CD4-positive, alpha-beta T cell treated with Interleukin-2 at 100 ng/mL for 4 hours (primary cell): ENCODE results near the gene SPIN1.

ENCODE experiments used
- DNase-seq: peaks from one replicate; pipeline ENCODE4 v3.0.0-alpha.2; 2020; ENCODE audit warnings: low spot score

Gene SPIN1

DNA sequence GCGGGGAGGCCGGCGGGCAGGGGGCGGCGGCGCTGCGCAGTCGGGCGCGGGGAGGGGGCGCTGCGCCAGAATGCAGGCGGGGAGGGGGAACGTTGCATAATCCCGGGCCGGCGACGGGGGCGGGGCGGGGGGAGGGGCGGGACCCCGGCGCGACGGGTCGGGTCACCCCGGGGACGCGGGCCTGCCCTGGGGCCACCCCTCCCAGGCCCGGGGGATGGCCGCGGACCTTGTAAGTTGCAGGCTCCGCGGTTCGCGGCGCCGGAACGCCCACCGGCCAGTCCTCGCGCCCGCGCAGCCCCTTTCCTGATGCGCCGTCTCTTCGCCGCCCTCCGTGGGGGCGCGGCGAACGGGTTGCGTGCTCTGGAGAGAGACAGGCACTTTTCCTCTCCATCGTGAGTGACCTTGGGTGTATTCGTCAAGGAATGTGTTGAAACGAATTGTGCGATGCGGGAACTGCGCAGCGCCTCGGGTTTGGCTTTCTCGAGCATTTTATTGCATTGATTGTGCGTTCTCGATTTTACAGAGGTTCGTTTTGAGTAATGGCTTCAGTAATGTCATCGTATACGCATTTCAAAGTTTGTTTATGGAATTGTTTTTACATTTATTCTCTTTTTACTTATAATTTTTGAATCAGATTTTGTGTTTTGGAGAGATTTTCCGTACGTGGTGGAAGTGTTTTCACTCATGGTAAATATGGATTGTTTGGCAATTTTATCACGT, 802 bp downstream of the SPIN1 start:
- DNase-seq = peak; percentile 14

DNA sequence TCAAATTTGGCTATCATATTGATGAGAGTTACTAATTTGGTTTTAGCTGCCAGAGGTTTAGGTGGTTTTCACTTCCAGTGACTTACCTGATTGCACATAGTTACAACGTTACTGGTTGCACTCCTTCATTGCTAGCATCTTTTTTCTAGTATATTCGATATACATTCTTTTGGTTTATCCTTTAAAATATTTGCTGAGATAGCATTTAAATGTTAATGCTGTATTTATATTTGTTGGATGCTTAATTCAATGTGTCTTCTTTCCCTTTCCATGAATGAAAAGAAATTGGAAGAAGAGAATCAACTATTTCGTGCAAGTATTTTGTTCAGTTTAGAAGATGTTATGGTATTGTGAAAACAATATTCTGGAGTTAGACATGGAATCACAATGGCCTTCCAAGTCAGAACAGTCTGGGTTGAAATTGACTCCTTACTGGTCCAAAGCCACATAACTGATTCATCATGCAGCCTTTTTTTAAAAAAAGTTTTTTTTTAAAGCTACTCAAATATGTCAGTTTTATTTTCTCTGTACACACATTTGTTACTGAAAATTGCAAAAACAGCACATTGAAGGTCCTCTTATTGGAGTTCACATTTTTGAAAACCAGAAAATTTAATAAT, 2.2 kb downstream of the SPIN1 start:
- DNase-seq = no peak

DNA sequence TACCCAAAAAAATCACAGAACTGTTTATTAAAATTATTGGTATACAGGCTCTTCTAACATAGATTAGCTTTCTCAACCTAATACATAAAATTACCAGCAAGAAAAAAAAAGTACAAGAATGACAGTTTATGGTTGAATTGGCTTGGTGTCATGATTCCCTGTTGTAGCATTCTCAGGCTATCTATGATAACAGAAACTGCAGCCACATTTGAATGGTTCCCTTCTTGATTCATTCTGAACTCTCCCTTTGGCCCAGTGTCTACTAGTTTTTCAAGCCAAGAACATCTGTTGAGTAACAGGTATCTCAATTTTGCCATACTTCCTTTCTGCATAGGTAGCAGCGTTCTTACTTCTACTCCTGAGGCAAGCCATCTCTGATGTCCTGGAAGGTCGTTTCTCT, 3.0 kb downstream of the SPIN1 start:
- DNase-seq = no peak

DNA sequence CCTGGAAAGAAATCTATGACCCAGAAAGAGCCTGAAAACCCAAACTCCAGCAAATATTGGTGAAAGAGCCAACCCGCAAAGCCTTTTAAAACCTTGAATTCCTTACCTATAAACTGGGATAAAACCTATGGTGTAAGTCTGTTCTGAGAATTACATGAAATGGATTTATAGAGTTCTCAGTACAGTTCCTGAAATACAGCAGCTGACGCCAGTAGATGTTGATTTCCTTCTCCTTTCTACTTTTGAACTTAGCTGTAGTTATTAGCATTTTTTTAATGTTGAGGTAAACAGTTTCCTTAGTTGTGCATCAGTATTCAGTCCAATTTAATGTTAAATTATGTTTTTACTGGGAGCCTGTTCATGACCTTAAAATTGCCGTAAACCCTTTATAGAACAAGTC, 3.7 kb downstream of the SPIN1 start:
- no peak for DNase-seq

DNA sequence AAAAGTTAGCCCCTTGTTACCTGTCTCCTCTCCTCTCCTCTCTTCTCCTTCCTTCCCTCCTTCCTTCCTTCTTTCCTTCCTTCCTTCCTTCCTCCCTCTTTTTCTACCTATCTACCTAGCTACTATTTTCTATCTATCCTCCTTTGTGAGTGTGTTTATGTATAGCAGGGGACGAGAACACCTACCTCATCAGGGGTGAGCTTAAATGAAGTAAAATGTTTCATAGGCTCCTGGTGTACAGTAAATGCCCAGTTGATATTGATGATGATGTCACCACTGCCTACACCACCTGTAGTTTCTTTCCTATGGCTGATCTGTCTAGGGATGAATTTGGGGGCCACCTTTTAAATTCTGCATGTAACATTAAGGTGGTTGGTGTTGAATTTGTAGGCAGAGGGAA, 4.3 kb downstream of the SPIN1 start:
- DNase-seq = no peak

DNA sequence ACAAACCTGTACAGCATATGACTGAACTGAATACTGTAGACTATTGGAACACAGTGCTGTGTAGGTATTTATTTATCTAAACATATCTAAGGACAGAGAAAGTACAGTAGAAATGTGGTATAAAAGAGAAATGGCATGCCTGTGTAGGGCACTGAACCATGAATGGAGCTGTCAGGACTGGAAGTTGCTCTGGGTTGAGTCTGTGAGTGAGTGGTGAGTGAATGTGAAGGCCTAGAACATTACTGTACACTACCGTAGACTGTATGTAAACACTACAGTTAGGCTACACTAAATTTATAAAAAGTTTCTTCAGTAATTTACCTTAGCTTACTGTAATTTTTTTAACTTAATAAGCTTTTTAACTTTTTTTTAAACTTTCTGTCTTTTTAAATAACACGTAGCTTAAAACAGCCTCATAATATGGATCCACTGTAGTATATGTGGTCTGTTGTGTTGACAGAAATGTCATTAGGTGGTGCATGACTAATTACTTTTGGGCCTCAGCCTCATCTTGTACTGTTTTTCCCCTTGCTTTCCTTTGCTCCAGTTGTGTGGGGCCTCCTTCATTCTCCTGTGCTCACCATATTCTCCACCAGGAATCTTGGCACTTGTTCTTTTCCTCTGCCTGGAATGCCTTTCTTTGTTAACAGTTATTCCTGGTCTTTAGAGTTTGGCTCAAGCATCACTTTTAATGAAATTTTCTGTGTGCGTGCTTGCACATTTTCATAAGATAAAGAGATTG, 8.8 kb downstream of the SPIN1 start:
- no peak for DNase-seq

DNA sequence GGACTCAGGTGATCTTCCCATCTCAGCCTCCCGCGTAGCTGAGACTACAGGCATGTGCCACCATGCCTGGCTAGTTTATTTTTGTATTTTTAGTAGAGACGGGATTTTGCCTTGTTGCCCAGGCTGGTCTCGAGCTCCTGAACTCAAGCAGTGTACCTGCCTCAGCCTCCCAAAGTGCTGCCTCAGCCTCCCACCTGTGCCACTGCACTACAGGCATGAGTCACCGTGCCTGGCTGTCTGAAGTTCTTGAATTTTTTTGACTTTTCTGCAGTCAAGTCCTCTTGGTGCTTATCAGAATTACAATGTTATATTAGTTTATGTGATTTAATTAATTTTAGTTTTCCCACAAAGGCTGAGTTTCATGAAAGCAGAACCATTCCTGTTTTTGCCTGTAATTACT, 9.8 kb downstream of the SPIN1 start:
- DNase-seq = no peak

DNA sequence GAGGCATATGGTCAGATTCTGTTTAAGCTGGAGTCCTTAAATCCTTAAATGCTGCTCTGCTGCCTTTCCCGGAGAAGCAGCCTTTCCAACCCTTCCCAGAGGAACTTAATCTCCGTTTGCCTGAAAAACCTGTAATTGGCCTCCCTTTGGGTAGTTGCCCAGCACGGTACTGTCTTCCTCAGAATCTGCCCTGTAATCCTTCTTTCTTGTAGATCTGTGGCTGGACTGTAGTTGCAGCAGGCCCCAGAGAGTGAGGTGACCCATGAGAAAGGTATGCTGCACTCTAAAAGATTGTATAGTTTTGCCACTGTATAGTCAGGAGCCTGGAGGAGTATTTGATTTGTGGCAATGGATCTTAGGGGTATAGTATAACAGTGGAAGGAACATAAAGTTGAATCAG, 11.7 kb downstream of the SPIN1 start:
- no peak for DNase-seq

DNA sequence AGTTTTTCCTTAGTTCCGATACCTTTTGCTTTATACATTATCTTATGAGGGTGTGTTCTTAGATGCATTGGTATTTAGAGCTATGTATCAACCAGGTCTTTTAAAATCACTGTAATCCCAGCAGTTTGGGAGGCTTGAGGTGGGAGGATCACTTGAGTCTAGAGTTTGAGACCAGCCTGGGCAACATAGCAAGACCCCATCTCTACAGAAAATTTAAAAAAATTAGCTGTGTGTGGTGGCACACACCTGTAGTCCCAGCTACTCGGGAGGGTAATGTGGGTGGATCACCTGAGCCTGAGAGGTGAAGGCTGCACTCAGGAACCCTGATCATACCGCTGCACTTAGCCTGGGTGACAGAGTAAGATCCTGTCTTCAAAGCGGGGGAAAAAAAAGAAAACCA, 15.1 kb downstream of the SPIN1 start:
- DNase-seq = no peak

DNA sequence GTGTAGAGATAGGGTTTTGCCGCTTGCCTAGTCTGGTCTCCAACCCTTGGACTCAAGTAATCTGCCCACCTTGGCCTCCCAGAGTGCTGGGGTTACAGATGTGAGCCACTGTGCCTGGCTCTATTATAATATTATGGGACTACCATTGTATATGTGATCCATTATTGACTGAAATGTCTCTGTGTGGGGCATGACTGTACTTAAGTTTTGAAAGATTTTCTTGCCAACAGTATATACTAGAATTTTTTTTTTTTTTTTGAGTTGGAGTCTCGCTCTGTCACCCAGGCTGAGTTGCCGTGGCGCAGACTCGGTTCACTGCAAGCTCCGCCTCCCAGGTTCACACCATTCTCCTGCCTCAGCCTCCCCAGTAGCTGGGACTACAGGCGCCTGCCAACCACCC, 17.8 kb downstream of the SPIN1 start:
- DNase-seq = no peak

DNA sequence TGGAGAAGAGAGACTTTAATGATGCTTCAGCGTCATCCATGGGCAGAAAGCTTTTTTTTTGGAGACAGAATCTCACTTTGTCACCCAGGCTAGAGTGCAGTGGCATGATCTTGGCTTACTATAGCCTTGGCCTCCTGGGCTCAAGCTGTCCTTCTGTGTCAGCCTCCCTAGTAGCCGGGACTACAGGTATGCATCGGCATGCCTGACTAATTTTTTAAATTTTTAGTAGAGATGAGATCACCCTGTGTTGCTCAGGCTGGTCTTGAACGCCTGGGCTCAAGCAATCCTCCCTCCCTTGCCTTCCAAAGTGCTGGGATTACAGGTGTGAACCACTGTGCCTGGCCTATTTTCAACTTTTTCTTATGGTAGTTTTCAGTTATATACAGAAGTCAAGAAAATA, 23.2 kb downstream of the SPIN1 start:
- no peak for DNase-seq

DNA sequence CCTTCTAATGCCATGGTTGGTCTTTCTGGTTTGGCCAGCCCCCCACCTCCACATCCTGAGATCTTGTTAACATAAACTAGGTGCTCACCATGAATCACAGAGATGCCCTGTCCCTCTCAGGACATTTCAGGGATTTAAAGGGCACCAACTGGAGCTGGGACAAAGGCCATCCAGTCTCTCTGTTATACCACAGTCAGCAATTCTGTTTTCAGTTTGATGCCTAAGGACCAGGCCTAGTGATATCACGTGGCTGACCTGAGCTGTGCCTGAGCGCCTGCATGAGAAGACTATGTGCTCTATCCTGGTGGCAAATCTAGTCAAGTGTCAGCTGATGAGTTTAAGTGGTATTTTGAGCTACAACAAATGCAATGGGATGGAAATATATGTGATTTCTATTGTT, 26.1 kb downstream of the SPIN1 start:
- no peak for DNase-seq

DNA sequence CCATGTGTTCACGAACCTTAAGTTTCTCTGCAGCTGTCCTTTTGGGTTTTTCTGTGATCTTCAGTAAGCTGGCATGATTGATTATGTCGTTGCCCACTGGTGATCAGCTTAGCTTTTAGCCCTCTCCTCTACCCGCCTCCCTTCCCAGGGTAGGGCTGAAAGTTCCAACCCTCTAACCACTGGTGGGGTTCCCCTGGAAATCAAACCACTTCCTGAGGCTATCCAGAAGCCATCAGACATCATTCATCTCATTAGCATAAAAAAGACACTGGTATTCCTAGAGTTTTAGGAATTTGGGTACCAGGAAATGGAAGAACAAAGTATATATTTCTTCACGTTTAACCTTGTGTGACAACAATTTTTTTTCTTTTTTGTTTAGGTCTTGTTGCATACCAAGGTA, 29.8 kb downstream of the SPIN1 start:
- DNase-seq = no peak

DNA sequence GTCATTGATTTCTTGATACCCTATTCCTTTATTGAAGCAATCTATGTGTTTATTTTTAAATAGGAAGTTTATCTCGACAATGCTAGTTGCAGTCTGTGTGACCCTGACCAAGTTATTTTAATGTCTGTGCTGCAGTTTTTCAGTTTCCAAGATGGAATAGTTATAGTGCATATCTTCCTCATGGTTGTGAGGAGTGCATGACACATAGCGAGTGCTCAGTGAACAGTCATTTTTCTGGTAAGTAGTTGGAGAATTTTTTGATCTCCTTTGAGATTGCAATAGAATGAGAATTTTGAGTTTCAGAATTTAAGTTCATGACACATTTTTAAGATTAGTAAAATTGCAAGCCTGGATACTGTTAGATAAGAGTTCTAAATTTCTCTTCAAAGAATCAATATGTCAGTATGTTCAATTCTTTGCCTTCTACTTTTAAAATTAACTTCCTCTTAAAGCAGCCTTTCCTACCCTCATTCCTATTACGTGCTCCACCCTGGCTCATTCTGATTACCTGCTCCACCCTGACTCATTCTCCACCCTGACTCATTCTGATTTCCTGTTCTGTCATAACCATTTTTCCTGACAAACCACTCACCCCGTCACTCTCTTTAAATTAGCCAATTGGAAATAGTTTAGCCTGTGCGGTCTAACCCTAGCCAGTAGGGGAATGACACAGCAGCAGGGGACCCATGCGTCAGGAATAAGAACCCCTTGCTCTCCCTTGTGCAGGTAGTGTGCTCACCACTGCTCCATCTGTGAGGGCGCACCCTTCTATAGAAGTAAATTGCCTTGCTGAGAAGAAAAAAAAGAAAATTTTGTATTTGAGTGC, 30.7 kb downstream of the SPIN1 start:
- DNase-seq = no peak

DNA sequence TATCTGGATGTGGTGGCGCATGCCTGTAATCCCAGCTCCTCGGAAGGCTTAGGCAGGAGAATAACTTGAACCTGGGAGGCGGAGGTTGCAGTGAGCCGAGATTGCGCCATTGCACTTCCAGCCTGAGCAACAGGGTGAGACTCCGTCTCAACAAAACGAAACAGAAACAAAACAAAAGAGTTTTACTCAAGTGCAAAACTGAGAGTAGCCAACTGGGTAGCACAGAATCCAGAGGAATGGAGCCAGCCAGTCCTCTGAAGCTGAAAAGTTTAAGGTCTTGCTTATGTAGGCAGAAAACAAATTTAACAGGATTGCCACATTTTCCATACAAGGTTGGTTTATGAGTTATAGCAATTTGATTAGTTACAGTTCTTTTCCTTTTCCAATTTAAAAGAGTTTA, 32.0 kb downstream of the SPIN1 start:
- no peak for DNase-seq

DNA sequence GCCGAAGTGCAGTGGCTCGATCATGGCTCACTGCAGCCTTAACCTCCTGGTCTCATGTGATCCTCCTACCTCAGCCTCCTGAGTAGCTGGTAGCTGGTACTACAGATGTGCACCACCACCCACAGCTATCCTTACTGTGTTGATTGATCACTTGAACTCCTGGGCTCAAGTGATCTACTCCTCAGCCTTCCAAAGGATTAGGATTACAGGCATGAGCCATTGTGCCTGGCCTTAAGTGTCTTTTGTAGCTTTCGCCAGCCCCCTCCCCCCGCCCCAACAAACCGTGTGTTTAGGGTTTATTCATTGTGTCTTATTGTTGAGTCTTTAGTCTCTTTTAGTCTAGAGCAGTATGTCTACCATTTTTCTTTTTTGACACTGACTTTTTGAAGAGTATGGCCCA, 33.1 kb downstream of the SPIN1 start:
- no peak for DNase-seq

DNA sequence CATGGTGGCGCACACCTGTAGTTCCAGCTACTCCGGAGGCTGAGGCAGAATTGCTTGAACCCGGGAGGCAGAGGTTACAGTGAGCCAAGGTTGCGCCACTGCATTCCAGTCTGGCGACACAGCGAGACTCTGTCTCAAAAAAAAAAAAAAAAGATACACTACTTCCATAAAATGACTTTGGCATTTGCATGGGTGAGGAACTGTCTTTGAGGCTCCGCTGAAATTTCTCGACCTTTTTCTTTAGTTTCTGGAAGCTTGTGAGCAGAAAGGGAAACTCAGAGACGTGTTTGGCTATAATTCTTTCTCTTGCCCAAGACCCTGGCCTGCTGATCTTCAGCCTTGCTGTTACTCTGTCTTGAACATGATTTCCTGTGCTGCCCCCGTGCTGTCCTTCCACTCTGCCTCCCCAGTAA, 37.3 kb downstream of the SPIN1 start:
- no peak for DNase-seq

DNA sequence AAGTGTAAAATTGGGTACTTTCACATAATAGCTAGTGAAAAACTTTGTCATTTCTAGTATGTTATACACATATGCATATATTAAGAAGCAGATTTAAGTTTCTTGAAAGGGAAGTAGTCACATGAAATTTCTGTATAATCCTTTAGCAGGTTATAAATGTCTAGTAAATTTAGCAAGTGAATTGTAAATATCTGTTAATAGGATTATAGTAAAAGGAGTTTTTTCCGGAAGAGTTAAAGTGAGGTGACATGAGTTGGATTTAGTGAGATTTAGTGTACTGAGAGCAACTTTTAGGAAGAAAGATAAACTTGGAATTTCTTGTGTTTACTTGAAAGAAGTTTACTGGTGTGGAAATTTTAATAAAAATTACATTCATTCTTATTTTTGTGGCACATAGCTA, 38.4 kb downstream of the SPIN1 start:
- DNase-seq = no peak

DNA sequence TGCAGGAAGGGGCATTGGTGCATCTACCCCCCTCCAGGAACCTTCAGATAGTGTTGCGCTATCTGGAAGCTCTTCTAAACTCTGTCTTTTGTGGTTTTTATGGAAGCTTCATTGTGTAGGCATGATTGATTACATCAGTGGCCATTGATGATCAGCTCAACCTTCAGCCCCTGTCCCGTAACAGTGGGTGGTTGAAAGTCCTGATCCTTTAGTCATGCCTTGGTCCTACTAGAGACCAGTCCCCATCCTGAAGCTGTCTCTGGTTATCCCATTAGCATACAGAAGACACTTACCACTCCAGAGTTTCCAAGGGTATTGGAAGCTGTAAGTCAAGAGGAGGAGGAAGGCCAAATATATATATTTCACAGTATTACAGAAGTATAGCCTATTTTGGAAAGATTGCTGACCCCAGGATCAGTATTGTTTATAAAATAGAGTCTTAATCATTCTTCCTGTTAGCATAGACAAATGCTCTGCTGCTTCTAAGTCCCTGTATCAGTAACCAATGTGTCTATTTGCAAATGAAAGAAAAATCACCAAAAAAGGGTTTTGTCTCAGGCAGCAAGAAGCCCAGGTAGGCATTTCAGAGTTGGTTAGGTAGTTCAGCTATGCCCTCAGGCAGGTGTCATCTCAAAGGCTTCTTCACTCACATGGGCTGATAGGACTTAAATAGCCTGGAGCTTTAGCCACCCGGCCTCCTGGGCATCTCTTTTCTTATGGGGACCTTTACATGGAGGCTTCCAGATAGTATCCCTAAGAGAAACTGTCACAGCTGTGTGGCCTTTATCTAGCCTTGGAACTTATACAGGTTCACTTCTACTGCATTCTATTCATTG, 41.6 kb downstream of the SPIN1 start:
- DNase-seq = no peak

DNA sequence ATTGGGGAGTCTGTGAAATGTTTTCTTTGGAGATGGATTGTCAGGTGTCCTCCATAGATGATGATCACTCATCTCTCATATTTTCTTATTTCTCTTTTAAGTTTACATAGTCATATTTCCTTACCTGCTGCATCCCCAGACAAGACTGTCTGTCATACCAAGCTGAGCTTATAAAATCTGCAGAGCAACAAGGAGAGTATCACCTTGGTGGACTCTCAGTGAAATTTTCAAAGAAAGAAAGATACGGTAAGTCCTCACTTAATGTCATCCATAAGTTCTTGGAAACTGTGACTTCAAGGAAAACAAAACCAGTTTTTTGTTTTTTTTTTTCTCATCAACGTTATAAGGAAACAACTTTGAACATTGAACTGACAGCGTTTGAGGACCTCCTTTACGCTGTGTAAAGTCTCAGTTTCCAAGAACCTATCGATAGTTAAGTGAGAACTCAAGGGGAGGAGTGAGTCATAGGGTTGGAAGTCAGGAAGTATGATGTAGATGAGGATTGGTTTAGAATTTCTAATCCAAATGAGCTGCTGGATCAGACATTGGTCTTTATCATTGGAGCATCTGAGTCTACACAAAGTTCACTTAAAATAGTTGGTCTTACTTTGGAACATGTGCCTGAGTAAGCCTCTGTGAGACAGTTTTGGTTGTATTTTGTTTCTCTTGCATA, 45.5 kb downstream of the SPIN1 start:
- DNase-seq = peak; percentile 34

DNA sequence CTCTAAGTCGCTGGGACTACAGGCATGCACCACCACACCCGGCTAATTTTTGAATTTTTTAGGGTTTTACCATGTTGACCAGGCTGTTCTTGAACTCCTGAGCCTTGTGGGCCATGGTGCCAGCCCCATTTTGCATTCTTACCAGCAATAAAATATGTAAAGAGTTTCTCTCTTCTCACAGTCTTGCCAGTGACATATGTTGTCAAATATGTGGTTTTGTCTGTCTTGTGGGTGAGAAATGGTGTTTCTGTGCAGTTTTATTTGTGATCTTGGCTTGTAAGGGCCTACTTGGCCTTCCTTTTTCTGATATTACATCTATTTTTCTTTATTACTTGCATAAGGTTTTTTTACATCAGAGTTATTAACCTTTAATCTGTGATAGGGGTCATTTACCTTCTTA, 47.1 kb downstream of the SPIN1 start:
- no peak for DNase-seq
